Large intestine (tissue), 3 donors: ENCODE data around the gene RIMKLB. TPM values are rescaled to one million over a fixed set of nuclear protein-coding genes. Genes with fewer than 3 reads are reported as not detected.

Source experiments
- DNase-seq, 2 donors: peaks; one replicate each; pipeline versions ENCODE4 v3.0.0 to v3.0.0-alpha.2; 2013
- H3K27ac ChIP-seq: one replicate; pipeline ENCODE4 v1.5.1; 2013; ENCODE audit warnings: low read length
- H3K27me3 ChIP-seq: 2 replicates; pipeline ENCODE4 v1.6.1; 2013; ENCODE audit warnings: low read length; ENCODE audit not compliant: control insufficient read depth, insufficient read depth
- H3K36me3 ChIP-seq: 2 replicates; pipeline ENCODE4 v1.6.1; 2013; ENCODE audit warnings: low read length; ENCODE audit not compliant: control insufficient read depth, insufficient read depth
- H3K4me1 ChIP-seq: one replicate; pipeline ENCODE4 v1.6.1; 2013; ENCODE audit warnings: low read length; ENCODE audit not compliant: control insufficient read depth, insufficient read depth
- H3K4me3 ChIP-seq: one replicate; pipeline ENCODE4 v1.5.1; 2013; ENCODE audit warnings: low read length
- H3K9me3 ChIP-seq: one replicate; pipeline ENCODE4 v1.6.1; 2013; ENCODE audit warnings: mild to moderate bottlenecking, low read depth, low read length, moderate library complexity; ENCODE audit not compliant: control insufficient read depth
- WGBS: methylation state at CpG from one replicate; pipeline ENCODE4 v1.1.5; 2013; ENCODE audit warnings: low lambda C conversion rate; ENCODE audit not compliant: insufficient coverage; 5-methylcytosine and 5-hydroxymethylcytosine counted together
- polyA plus RNA-seq: library from polyadenylated mRNA; unstranded; fragments of 120-200 nt; gene quantifications from one replicate; pipeline ENCODE4 v1.2.1, GENCODE V29; 2013

The RIMKLB gene
- polyA plus RNA-seq, 1 donor: 65.2 TPM

- H3K27me3 ChIP-seq: peaks cover 2% of the 10 kb centered on the region
- no peaks in the 10 kb centered on the region for H3K9me3 ChIP-seq
- no peak overlapping the region for H3K27ac ChIP-seq
- WGBS: 60% methylated on average over 1 of the region's 4 CpGs
- H3K4me3 ChIP-seq: no peak overlapping the region
- DNase-seq: no peak
- H3K4me1 ChIP-seq: no peaks in the 10 kb centered on the region
- no peaks in the 10 kb centered on the region for H3K36me3 ChIP-seq
These were observed 32.0 kb upstream of the RIMKLB start for GRCh38 chr12:8665759-8666158.

DNA sequence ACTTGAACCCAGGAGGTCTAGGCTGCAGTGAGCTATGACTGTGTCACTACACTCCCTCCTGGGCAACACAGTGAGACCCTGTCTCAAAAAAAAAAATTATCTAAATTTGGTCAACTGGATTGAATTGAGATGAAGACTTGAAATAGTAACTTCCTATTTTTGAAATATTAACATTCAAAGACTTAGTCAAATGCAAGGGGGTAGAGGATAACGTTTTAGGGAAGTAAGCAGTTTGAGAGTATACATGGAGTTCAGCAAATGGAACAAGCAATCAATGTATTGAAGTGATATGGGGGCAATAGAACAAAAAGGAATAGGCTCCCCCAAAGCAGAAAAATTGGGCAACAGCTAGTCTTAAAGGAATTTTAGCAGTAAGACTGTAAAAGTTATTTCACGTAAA lies 30.5 kb upstream of the RIMKLB start:
- Histone ChIP-seq H3K27ac (no peak overlapping the region), H3K36me3 (no peaks in the 10 kb centered on the region), H3K9me3 (no peaks in the 10 kb centered on the region), H3K4me1 (no peaks in the 10 kb centered on the region), H3K4me3 (no peak overlapping the region), H3K27me3 (peaks cover 2% of the 10 kb centered on the region)
- 85% methylated on average over 2 of the region's 2 CpGs for WGBS
- DNase-seq: no peak

DNA sequence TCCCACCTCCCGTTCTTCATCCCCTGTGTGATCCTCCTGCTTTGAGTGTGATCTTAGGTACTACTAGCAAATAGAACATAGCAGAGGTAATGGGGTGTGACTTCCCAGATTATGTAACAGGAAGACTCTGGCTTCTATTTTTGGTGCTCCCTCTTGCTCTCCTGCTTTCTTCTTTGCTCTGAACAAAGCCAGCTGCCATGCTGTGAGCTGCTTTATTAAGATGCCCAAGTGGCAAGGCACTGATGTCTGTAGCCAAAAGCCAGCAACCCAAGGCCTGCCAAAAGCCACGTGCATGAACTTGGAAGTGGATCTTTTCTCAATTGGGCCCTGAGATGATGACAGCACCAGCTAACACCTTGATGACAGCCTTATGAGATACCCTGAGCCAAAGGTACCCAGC lies 29.4 kb upstream of the RIMKLB start:
- no peaks in the 10 kb centered on the region for H3K36me3 ChIP-seq
- no peaks in the 10 kb centered on the region for H3K4me1 ChIP-seq
- no peaks in the 10 kb centered on the region for H3K9me3 ChIP-seq
- no peak overlapping the region for H3K4me3 ChIP-seq
- no peak for DNase-seq
- peaks cover 2% of the 10 kb centered on the region for H3K27me3 ChIP-seq
- WGBS: no CpG with 5 or more reads among the region's 2 CpGs
- no peak overlapping the region for H3K27ac ChIP-seq

GRCh38 chr12:8672381-8672780 lies 25.4 kb upstream of the RIMKLB start:
- H3K4me3 ChIP-seq: no peak overlapping the region
- H3K9me3 ChIP-seq: no peaks in the 10 kb centered on the region
- H3K36me3 ChIP-seq: no peaks in the 10 kb centered on the region
- no peak for DNase-seq
- H3K4me1 ChIP-seq: no peaks in the 10 kb centered on the region
- 100% methylated on average over 2 of the region's 5 CpGs for WGBS
- no peaks in the 10 kb centered on the region for H3K27me3 ChIP-seq
- no peak overlapping the region for H3K27ac ChIP-seq

GRCh38 chr12:8675591-8676036 lies 22.2 kb upstream of the RIMKLB start:
- Histone ChIP-seq H3K27ac (no peak overlapping the region), H3K4me1 (no peaks in the 10 kb centered on the region), H3K36me3 (no peaks in the 10 kb centered on the region), H3K9me3 (no peaks in the 10 kb centered on the region), H3K27me3 (no peaks in the 10 kb centered on the region), H3K4me3 (no peak overlapping the region)
- 0% methylated on average over 1 of the region's 3 CpGs for WGBS
- DNase-seq: peak in 1 of 2 donors; percentile 39

GRCh38 chr12:8676651-8677050 lies 21.1 kb upstream of the RIMKLB start:
- H3K36me3 ChIP-seq: no peaks in the 10 kb centered on the region
- H3K4me3 ChIP-seq: no peak overlapping the region
- H3K4me1 ChIP-seq: no peaks in the 10 kb centered on the region
- H3K27ac ChIP-seq: no peak overlapping the region
- no peak for DNase-seq
- no peaks in the 10 kb centered on the region for H3K27me3 ChIP-seq
- no peaks in the 10 kb centered on the region for H3K9me3 ChIP-seq
- WGBS: no CpG with 5 or more reads among the region's 4 CpGs

GRCh38 chr12:8677362-8677761 lies 20.4 kb upstream of the RIMKLB start:
- no peaks in the 10 kb centered on the region for H3K4me1 ChIP-seq
- H3K4me3 ChIP-seq: no peak overlapping the region
- DNase-seq: no peak
- no peaks in the 10 kb centered on the region for H3K27me3 ChIP-seq
- H3K27ac ChIP-seq: no peak overlapping the region
- 94% methylated on average over 2 of the region's 3 CpGs for WGBS
- no peaks in the 10 kb centered on the region for H3K9me3 ChIP-seq
- no peaks in the 10 kb centered on the region for H3K36me3 ChIP-seq

DNA sequence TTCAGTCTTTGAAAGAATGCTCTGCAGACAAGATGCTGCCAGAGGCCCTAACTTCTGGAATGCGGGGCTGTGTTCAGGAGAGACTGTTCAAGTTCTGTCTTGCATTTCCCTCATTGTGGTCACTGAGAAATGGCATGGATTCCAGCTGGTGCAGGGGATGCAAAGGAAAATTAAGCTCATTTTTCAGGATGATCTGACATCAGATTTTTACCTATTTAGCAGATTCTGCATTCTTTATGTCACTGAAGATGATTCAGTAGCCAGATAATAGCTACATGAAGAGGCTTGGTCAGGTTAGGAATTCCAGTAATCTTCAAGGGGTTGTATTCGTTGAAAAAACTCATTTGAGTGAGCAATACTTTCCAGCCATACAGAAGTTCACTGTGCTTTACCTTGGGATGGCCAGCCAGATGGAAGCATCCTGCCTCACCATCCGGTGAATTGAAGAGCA lies 19.1 kb upstream of the RIMKLB start:
- H3K4me3 ChIP-seq: no peak overlapping the region
- H3K4me1 ChIP-seq: no peaks in the 10 kb centered on the region
- H3K27me3 ChIP-seq: no peaks in the 10 kb centered on the region
- H3K36me3 ChIP-seq: no peaks in the 10 kb centered on the region
- no peak overlapping the region for H3K27ac ChIP-seq
- no peaks in the 10 kb centered on the region for H3K9me3 ChIP-seq
- WGBS: 86% methylated on average over 1 of the region's 3 CpGs
- no peak for DNase-seq

GRCh38 chr12:8680533-8680932 lies 17.3 kb upstream of the RIMKLB start:
- no peak for DNase-seq
- Histone ChIP-seq H3K9me3 (no peaks in the 10 kb centered on the region), H3K27ac (no peak overlapping the region), H3K4me1 (no peaks in the 10 kb centered on the region), H3K4me3 (no peak overlapping the region), H3K36me3 (no peaks in the 10 kb centered on the region), H3K27me3 (no peaks in the 10 kb centered on the region)
- WGBS: 84% methylated on average over 4 of the region's 9 CpGs

DNA sequence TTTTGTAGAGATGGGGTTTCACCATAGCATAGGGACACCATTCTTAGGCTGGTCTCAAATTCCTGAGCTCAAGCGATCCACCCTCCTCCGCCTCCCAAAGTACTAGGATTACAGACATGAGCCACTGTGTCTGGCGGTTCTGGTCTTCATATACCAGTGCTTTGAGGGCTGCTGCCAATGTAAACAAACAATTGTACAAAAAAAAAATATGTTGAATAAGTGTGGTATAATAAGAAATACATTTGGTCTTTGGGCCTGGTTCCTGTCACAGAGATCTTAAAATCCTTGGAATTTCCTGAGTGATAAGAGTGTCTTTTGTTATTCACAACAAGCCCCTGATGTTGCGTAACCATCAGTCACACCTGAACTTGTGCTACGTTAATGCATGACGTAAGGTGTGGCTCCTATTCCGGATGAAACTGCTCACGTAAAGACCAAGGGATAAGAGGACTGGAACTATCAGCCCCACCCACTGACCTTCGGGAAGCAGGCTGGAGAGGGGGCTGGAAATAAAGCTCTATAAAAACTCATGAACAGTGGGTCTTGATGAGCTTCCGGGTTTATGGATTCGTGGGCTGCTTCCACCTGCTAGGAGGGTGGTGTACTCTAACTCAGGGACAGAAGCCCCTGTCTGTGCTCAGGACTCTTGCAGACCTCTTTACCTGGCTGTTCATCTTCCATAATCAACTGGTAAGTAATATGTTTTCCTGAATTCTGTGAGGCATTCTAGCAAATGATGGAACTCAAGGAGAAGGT lies 16.5 kb upstream of the RIMKLB start:
- peak overlapping the region; percentile 30 for H3K27ac ChIP-seq

DNA sequence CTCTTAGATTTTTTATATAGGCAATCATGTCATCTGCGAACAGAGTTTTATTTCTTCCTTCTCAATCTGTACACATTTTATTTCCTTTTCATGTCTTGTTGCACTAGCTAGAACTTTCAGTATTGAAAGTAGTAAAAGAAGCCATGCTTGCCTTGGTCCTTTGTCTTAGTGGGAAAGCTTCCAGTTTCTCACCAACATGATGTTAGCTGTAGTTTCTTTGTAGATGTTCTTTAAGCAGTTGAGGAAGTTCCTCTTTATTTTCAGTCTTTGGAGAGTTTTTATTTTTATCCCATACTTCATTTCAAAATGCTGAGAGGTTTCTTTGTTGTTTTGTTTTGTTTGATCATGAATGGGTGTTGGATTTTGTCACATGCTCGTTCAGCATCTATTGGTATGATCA lies 12.7 kb upstream of the RIMKLB start:
- Histone ChIP-seq H3K36me3 (no peaks in the 10 kb centered on the region), H3K27me3 (no peaks in the 10 kb centered on the region), H3K4me3 (no peak overlapping the region), H3K9me3 (no peaks in the 10 kb centered on the region), H3K4me1 (no peaks in the 10 kb centered on the region), H3K27ac (no peak overlapping the region)
- DNase-seq: no peak
- WGBS: 75% methylated on average over 2 of the region's 2 CpGs

More for the DNA sequence above, 16.5 kb upstream of the RIMKLB start:
- no peaks in the 10 kb centered on the region for H3K4me1 ChIP-seq
- H3K27me3 ChIP-seq: no peaks in the 10 kb centered on the region
- no peaks in the 10 kb centered on the region for H3K36me3 ChIP-seq
- WGBS: 43% methylated on average over 1 of the region's 11 CpGs
- H3K9me3 ChIP-seq: no peaks in the 10 kb centered on the region
- peak; percentile 80 to 90 for DNase-seq
- H3K4me3 ChIP-seq: no peak overlapping the region
